IPS-20b (cell line): ENCODE data around the gene B4GAT1.
"Not testable (repeated sequence)": the region's sequence is repeated elsewhere in the genome, so short reads cannot be mapped to it uniquely, and the experiment has no call there.

Experiments
- H3K27ac ChIP-seq: one replicate; pipeline ENCODE4 v1.5.1; 2013; ENCODE audit warnings: low read length
- H3K27me3 ChIP-seq: 2 replicates; pipeline ENCODE4 v1.6.1; 2013; ENCODE audit warnings: mild to moderate bottlenecking, low read length, inconsistent platforms; ENCODE audit not compliant: insufficient read depth
- H3K36me3 ChIP-seq: 2 replicates; pipeline ENCODE4 v1.6.1; 2013; ENCODE audit warnings: low read depth, mild to moderate bottlenecking, inconsistent platforms, low read length, moderate library complexity; ENCODE audit not compliant: insufficient read depth
- H3K4me1 ChIP-seq: 2 replicates; pipeline ENCODE4 v1.6.1; 2013; ENCODE audit warnings: mild to moderate bottlenecking, control low read depth, inconsistent platforms, low read length, moderate library complexity; ENCODE audit not compliant: insufficient read depth
- H3K4me3 ChIP-seq: 2 replicates; pipeline ENCODE4 v1.5.1; 2013; ENCODE audit warnings: mild to moderate bottlenecking, low read length, inconsistent platforms
- H3K9ac ChIP-seq: 2 replicates; pipeline ENCODE4 v1.6.1; 2013; ENCODE audit warnings: low read depth, mild to moderate bottlenecking, inconsistent platforms, low read length, moderate library complexity
- H3K9me3 ChIP-seq: 2 replicates; pipeline ENCODE4 v1.6.1; 2013; ENCODE audit warnings: mild to moderate bottlenecking, low read depth, low read length, inconsistent platforms; ENCODE audit not compliant: insufficient read depth

Gene B4GAT1

DNA sequence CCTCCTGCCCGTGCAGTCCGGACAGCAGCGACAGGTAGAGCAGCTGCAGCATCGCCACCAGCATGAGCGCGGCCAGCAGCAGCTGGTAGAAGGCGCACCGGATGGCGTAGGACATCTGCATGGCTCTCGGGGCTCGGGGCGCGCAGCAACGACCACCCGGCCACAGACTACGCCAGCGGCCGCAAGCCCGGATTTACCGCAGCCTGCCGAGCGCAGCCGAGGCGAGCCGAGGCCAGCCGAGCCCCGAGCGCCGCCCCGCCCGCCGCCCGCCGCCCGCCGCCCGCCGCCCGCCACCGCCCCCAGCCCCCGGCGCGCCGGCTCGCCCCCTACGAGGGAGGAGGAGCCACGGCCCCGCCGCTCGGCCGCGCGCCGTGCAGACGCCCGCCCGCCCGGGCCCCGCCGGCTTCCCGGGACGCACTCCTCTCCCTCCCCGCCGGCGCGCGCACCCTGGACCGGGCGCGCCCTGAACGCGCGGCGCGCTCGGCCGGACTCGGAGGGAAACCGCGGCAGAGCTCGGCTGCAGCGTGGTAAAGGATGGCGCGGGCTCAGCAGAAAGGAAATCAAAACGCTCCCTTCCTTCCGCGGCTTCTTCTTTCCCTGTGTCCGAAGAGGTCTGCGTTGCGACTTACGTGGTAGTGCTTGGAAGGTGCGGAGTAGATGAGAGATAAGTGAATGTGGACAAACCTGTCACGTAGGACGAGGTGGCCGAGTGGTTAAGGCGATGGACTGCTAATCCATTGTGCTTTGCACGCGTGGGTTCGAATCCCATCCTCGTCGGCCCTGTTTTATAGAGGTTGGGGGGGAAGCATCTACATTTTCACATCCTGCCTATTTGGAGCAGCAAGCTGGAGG lies at the start of gene B4GAT1:
Gene B4GAT1, minus strand, starts transcription at position 205 of the 852 bp plus-strand sequence. Its CDS starts 84 bp downstream, at position 121.
- no peaks in the 10 kb centered on the region for H3K9me3 ChIP-seq
- peaks cover 5% of the 10 kb centered on the region; the same call in 1 of the 2 replicates for H3K4me1 ChIP-seq
- H3K27ac ChIP-seq: no peak within 1 kb of the TSS
- H3K27me3 ChIP-seq: peaks cover 9% of the 10 kb centered on the region; the same call in 1 of the 2 replicates
- H3K4me3 ChIP-seq: peak within 1 kb of the TSS; percentile 97
- H3K36me3 ChIP-seq: no peaks in the 10 kb centered on the region
- H3K9ac ChIP-seq: peak within 1 kb of the TSS; percentile 92

DNA sequence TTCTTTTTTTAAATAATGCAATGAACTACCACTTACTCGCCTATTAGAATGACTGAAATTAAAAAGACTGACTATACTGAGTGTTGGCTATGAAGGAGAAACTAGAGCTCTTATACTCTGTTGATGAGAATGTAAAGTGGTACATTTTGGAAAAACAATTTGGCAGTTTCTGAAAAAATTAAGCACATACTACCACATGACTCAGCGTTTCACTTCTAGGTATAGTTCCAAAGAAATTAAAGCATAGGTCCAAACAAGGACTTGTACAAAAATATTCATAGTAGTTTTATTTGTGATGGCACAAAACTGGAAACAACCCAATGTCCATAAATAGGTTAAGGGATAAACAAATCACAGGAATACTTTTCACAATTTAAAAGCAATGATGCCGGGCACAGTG lies 46.5 kb upstream of the B4GAT1 start:
- H3K27ac ChIP-seq: no peak overlapping the region
- H3K9ac ChIP-seq: no peak overlapping the region
- no peak overlapping the region for H3K4me3 ChIP-seq
- H3K36me3 ChIP-seq: no peaks in the 10 kb centered on the region
- H3K4me1 ChIP-seq: no peaks in the 10 kb centered on the region
- no peaks in the 10 kb centered on the region for H3K27me3 ChIP-seq
- no peaks in the 10 kb centered on the region for H3K9me3 ChIP-seq

- Histone ChIP-seq H3K9me3 (no peaks in the 10 kb centered on the region), H3K4me1 (0 out of 2 replicates have a peak, but pooled peaks cover 3% of the 10 kb centered on the region), H3K27me3 (peaks cover 8% of the 10 kb centered on the region), H3K27ac (no peak overlapping the region), H3K36me3 (no peaks in the 10 kb centered on the region), H3K9ac (no peak overlapping the region), H3K4me3 (no peak overlapping the region)
Measured at GRCh38 chr11:66391322-66391721, 43.9 kb upstream of the B4GAT1 start.

GRCh38 chr11:66388780-66389386 lies 41.5 kb upstream of the B4GAT1 start:
- H3K9me3 ChIP-seq: no peaks in the 10 kb centered on the region
- H3K9ac ChIP-seq: no peak overlapping the region

DNA sequence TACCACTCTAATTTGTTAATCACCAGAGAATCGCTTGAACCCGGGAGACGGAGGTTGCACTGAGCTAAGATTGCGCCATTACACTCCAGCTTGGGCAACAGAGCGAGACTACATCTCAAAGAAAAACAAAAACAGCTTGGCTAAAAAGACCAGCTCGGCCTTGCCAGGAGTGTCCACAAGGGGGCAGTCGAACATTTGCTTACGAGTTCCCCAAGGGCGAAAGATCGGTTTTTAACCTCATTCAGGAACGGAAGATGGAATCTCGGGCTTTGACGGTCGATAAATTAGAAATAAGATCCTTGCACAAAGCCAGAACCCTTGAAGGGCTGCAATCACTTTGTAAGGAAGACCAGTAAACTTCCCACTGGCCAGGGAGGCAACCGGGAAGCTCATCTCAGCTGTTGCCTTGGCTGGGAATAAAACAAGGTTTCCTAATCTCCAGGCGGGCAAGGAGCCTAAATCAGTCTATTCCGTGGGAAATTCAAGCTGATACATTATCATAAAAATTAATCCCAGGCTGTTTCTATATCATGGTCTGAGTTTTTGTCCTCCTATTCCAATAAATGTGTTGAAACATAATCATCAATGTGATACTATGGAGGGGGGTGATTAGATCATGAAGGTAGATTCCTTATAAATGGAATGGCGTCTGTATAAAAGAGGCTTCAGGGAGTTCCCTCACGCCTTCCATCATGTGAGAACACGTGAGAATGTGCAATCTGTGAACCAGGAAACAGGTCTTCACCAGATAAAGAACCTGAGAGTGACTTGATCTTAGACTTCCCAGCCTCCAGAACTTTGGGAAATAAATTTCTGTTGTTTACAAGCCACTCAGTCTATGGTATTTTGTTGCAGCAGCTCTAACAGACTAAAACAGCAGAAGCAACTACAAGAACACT lies 39.0 kb upstream of the B4GAT1 start:
- H3K9me3 ChIP-seq: no peaks in the 10 kb centered on the region
- no peaks in the 10 kb centered on the region for H3K36me3 ChIP-seq
- H3K9ac ChIP-seq: peak overlapping the region; percentile 33; the same call in 1 of the 2 replicates
- peaks cover 9% of the 10 kb centered on the region for H3K27me3 ChIP-seq
- H3K4me3 ChIP-seq: peak overlapping the region; percentile 42
- H3K4me1 ChIP-seq: 0 out of 2 replicates have a peak, but pooled peaks cover 3% of the 10 kb centered on the region
- no peak overlapping the region for H3K27ac ChIP-seq

More at GRCh38 chr11:66388780-66389386, 41.5 kb upstream of the B4GAT1 start:
- H3K4me3 ChIP-seq: no peak overlapping the region
- H3K27me3 ChIP-seq: peaks cover 9% of the 10 kb centered on the region
- 0 out of 2 replicates have a peak, but pooled peaks cover 3% of the 10 kb centered on the region for H3K4me1 ChIP-seq
- no peak overlapping the region for H3K27ac ChIP-seq
- H3K36me3 ChIP-seq: no peaks in the 10 kb centered on the region

- H3K27me3 ChIP-seq: not testable (repeated sequence)
Measured at GRCh38 chr11:66384316-66384715, 36.9 kb upstream of the B4GAT1 start.

GRCh38 chr11:66380264-66380663 lies 32.8 kb upstream of the B4GAT1 start:
- H3K9ac ChIP-seq, H3K4me1 ChIP-seq, H3K27ac ChIP-seq, H3K36me3 ChIP-seq, H3K9me3 ChIP-seq, H3K4me3 ChIP-seq, H3K27me3 ChIP-seq: not testable (repeated sequence)

More at GRCh38 chr11:66384316-66384715, 36.9 kb upstream of the B4GAT1 start:
- not testable (repeated sequence) for H3K36me3 ChIP-seq, H3K27ac ChIP-seq, H3K9me3 ChIP-seq, H3K4me3 ChIP-seq, H3K9ac ChIP-seq, H3K4me1 ChIP-seq

DNA sequence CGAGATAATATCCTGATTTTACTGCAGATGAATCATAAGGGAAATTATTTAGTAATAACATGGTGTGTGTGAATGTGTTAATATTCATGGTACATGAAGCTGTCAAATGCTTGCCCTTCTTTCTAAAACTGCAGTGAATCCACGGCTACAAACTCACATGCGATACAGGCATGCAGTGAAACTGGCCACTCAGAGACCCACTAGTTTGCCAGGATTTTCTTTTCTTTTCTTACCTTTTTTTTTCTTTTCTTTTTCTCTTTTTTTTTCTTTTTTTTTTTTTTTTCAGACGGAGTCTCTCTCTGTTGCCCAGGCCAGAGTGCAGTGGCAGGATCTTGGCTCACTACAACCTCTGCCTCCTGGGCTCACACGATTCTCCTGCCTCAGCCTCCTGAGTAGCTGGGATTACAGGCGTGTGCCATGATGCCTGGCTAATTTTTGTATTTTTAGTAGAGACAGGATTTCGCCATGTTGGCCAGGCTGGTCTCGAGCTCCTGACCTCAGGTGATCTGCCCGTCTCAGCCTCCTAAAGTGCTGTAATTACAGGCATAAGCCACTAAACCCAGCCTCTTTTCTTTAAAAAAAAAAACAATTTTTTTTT lies 26.4 kb upstream of the B4GAT1 start:
- H3K9me3 ChIP-seq, H3K27me3 ChIP-seq, H3K27ac ChIP-seq, H3K4me3 ChIP-seq, H3K9ac ChIP-seq: not testable (repeated sequence)
- Histone ChIP-seq H3K36me3 (peaks cover 11% of the 10 kb centered on the region), H3K4me1 (peaks cover 14% of the 10 kb centered on the region)

DNA sequence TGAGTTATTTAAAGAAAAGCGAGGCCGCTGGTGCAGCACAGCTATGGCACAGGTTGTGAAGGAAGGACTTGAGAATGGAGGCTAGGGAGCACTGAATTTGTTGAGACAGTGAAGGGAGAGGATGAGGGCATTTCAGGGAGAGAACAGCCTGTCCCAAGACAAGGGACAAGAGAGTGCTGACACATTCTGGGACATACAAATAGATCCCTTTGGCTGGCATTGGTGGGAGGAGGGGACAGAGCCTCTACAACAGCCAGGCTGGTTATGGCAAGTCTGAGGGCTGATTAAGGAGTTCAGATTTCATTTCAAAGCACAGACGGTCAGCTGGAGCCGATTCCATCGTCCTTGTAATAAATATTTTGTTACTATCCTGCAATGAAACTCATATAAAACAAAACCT lies 25.8 kb upstream of the B4GAT1 start:
- no peak overlapping the region for H3K27ac ChIP-seq
- no peak overlapping the region for H3K4me3 ChIP-seq
- H3K9me3 ChIP-seq: no peaks in the 10 kb centered on the region
- H3K9ac ChIP-seq: no peak overlapping the region
- H3K36me3 ChIP-seq: peaks cover 16% of the 10 kb centered on the region
- H3K27me3 ChIP-seq: no peaks in the 10 kb centered on the region
- peaks cover 14% of the 10 kb centered on the region for H3K4me1 ChIP-seq

DNA sequence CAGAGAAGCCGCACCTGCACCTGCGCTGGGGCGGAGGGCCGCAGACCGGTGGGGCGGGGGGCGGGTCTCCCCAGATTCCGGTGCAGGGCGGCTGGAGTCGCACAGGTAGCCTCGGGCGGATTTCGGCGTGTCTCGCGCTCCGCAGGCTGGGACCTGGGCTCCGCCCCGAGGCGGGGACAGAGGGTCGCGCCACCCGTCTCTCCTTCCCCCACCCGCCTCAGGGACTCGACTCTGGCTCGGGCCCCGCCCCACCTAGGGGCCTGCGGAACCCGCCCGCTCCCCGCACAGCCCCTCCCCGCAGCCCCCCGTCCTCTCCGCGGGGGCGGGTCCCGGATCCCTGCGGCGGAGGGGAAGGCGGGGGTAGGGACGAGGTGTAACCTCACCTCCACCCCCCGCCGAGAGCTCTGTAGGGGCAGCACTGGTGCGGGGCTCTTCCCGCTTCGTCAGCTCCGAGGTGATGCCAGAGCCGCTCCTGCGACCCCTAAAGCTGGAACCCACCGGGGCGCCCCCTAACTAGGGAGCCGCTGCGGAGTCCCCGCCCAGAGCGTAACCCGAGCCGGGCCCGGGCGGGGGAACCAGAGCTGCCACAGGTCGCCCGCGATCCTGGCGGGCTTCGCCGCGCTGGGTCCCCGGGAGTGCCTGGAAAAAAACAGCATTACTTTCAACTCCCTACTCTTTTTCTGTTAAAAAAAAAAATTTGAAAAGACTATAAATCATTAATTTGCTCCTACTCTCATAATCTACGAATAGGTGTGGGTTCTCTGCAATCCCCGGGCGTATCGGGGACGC lies 24.4 kb upstream of the B4GAT1 start, which contains the start of gene SLC29A2:
Gene SLC29A2, minus strand, starts transcription at position 134 of the 789 bp plus-strand sequence. CDS start 169 bp downstream, outside the sequence.
- H3K9ac ChIP-seq: peak within 1 kb of the TSS; percentile 98
- peak within 1 kb of the TSS; percentile 94 for H3K27ac ChIP-seq
- no peaks in the 10 kb centered on the region for H3K9me3 ChIP-seq
- H3K27me3 ChIP-seq: no peaks in the 10 kb centered on the region
- peaks cover 14% of the 10 kb centered on the region for H3K4me1 ChIP-seq
- peaks cover 31% of the 10 kb centered on the region for H3K36me3 ChIP-seq
- peak within 1 kb of the TSS; percentile 98 for H3K4me3 ChIP-seq
